OCI-LY1 (cell line): Measurements from ENCODE around the gene ABR.

Experiments
- H2AFZ ChIP-seq: fragments of 200-600 bp; sonication (generic), shearing (Covaris generic); 2 replicates; pipeline ENCODE4 v1.6.0; 2014; ENCODE audit warnings: antibody characterized with exemption, mild to moderate bottlenecking, low read length
- H3F3A ChIP-seq: fragments of 200-600 bp; sonication (generic), shearing (Covaris generic); 2 replicates; pipeline ENCODE4 v1.6.0; 2014; ENCODE audit warnings: mild to moderate bottlenecking, antibody characterized with exemption, low read length, moderate library complexity; ENCODE audit not compliant: insufficient read depth
- H3K27ac ChIP-seq: fragments of 200-600 bp; sonication (generic); 2 replicates; pipeline ENCODE4 v1.5.1; 2014; ENCODE audit warnings: low read length, mixed run types, mild to moderate bottlenecking, low read depth; ENCODE audit not compliant: poor library complexity, severe bottlenecking
- H3K27me3 ChIP-seq: fragments of 200-600 bp; sonication (generic); 2 replicates; pipeline ENCODE4 v1.6.0; 2014; ENCODE audit warnings: antibody characterized with exemption, mild to moderate bottlenecking, low read length, moderate library complexity; ENCODE audit not compliant: insufficient read depth
- H3K36me3 ChIP-seq: fragments of 200-600 bp; sonication (generic); 2 replicates; pipeline ENCODE4 v1.6.1; 2014; ENCODE audit warnings: mild to moderate bottlenecking, antibody characterized with exemption, low read length, moderate library complexity, mixed read lengths; ENCODE audit not compliant: insufficient read depth
- H3K4me1 ChIP-seq: fragments of 200-600 bp; sonication (generic); 2 replicates; pipeline ENCODE4 v1.5.1; 2014; ENCODE audit warnings: mild to moderate bottlenecking, low read length, moderate library complexity; ENCODE audit not compliant: insufficient read depth, severe bottlenecking
- H3K4me2 ChIP-seq: fragments of 200-600 bp; sonication (generic), shearing (Covaris generic); 2 replicates; pipeline ENCODE4 v1.6.1; 2014; ENCODE audit warnings: low read length
- H3K4me3 ChIP-seq: fragments of 200-600 bp; sonication (generic); 2 replicates; pipeline ENCODE4 v1.5.1; 2014; ENCODE audit warnings: low read length, low read depth, mild to moderate bottlenecking, mixed read lengths; ENCODE audit not compliant: poor library complexity, severe bottlenecking
- H3K79me2 ChIP-seq: fragments of 200-600 bp; shearing (Covaris generic); 2 replicates; pipeline ENCODE4 v1.6.1; 2016; ENCODE audit warnings: mixed run types, low read length, mixed read lengths; ENCODE audit not compliant: insufficient read depth
- H3K9ac ChIP-seq: fragments of 200-600 bp; sonication (generic), shearing (Covaris generic); 2 replicates; pipeline ENCODE4 v1.6.1; 2014; ENCODE audit warnings: mild to moderate bottlenecking, low read length, mixed read lengths
- H3K9me2 ChIP-seq: fragments of 200-600 bp; sonication (generic), shearing (Covaris generic); 2 replicates; pipeline ENCODE4 v1.6.1; 2014; ENCODE audit warnings: low read depth, mild to moderate bottlenecking, low read length, mixed read lengths
- H3K9me3 ChIP-seq: fragments of 200-600 bp; shearing (Covaris generic); 2 replicates; pipeline ENCODE4 v1.6.1; 2014; ENCODE audit warnings: low read length, mixed read lengths
- H4K20me1 ChIP-seq: fragments of 200-600 bp; sonication (generic), shearing (Covaris generic); 2 replicates; pipeline ENCODE4 v1.6.0; 2016; ENCODE audit warnings: mild to moderate bottlenecking, low read length; ENCODE audit not compliant: insufficient read depth
- EZH2 ChIP-seq: fragments of 200-600 bp; sonication (generic), shearing (Covaris generic); IDR thresholded peaks from 2 replicates; pipeline ENCODE4 v1.8.0; 2017; ENCODE audit warnings: borderline replicate concordance, mixed run types, mild to moderate bottlenecking, antibody characterized with exemption, low read length, moderate library complexity, mixed read lengths
- TF ChIP-seq, protein P1 (sequence below): fragments of 200-600 bp; sonication (generic), shearing (Covaris generic); IDR thresholded peaks from 2 replicates; pipeline ENCODE4 v1.5.1; 2017; ENCODE audit warnings: mild to moderate bottlenecking, antibody characterized with exemption, low read length, moderate library complexity, mixed read lengths

The ABR gene

DNA sequence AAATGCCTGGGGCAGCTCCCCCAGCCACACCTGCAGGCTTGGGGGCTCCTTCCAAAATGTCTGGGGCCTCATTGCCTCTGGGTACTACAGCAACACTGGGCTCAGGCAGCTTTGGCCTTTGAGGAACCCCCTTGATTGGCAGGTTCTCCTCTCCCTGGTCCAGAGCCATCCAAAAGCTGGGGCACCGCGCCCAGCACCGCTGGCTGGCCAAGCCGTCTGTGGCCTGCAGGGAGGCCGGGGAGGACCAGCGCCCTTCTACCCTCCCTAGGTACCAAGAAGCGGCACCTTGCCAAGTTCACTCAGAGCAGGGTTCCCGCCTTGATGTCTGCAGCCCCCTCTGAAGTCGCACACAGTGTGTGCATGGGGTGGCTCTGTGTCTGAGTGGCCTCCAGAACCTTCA is 152.7 kb downstream of the ABR start:
- Histone ChIP-seq H3K4me2 (no peak overlapping the region), H3K4me3 (no peak overlapping the region), H3K27ac (no peak overlapping the region), H3K4me1 (no peaks in the 10 kb centered on the region), H3K27me3 (no peaks in the 10 kb centered on the region), H3K36me3 (no peaks in the 10 kb centered on the region), H3F3A (no peaks in the 10 kb centered on the region), H3K9ac (no peak overlapping the region), H3K9me2 (no peaks in the 10 kb centered on the region), H3K79me2 (no peaks in the 10 kb centered on the region), H2AFZ (no peak overlapping the region), H3K9me3 (no peaks in the 10 kb centered on the region), H4K20me1 (no peaks in the 10 kb centered on the region)
- TF ChIP-seq, protein P1, sequence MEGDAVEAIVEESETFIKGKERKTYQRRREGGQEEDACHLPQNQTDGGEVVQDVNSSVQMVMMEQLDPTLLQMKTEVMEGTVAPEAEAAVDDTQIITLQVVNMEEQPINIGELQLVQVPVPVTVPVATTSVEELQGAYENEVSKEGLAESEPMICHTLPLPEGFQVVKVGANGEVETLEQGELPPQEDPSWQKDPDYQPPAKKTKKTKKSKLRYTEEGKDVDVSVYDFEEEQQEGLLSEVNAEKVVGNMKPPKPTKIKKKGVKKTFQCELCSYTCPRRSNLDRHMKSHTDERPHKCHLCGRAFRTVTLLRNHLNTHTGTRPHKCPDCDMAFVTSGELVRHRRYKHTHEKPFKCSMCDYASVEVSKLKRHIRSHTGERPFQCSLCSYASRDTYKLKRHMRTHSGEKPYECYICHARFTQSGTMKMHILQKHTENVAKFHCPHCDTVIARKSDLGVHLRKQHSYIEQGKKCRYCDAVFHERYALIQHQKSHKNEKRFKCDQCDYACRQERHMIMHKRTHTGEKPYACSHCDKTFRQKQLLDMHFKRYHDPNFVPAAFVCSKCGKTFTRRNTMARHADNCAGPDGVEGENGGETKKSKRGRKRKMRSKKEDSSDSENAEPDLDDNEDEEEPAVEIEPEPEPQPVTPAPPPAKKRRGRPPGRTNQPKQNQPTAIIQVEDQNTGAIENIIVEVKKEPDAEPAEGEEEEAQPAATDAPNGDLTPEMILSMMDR, result no peak
- TF ChIP-seq EZH2, result no peak

DNA sequence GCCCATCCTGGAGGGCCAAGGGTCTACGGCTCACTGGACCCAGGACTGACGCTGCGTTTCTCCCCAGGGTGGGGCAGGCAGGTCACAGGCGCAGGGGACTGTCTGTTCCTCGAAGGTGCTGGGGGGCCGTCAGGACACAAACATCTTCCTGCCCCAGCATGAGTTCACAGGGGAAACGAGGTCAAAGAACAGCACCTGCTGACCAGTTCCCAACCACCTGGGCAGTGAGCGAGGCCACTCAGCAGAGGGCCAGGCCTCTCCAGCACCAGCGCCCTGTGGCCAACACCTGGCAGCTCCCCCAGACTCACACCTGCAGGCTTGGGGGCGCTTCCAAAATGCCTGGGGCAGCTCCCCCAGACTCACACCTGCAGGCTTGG is 153.2 kb downstream of the ABR start:
- Histone ChIP-seq H3K9me2 (no peaks in the 10 kb centered on the region), H3K79me2 (no peaks in the 10 kb centered on the region), H3K4me2 (no peak overlapping the region), H3K9me3 (no peaks in the 10 kb centered on the region), H3K27ac (no peak overlapping the region), H3K9ac (no peak overlapping the region), H4K20me1 (no peaks in the 10 kb centered on the region), H2AFZ (no peak overlapping the region), H3K27me3 (no peaks in the 10 kb centered on the region), H3K36me3 (no peaks in the 10 kb centered on the region), H3K4me1 (no peaks in the 10 kb centered on the region), H3K4me3 (no peak overlapping the region), H3F3A (no peaks in the 10 kb centered on the region)
- no peak for TF ChIP-seq EZH2
- TF ChIP-seq, protein P1, result no peak

DNA sequence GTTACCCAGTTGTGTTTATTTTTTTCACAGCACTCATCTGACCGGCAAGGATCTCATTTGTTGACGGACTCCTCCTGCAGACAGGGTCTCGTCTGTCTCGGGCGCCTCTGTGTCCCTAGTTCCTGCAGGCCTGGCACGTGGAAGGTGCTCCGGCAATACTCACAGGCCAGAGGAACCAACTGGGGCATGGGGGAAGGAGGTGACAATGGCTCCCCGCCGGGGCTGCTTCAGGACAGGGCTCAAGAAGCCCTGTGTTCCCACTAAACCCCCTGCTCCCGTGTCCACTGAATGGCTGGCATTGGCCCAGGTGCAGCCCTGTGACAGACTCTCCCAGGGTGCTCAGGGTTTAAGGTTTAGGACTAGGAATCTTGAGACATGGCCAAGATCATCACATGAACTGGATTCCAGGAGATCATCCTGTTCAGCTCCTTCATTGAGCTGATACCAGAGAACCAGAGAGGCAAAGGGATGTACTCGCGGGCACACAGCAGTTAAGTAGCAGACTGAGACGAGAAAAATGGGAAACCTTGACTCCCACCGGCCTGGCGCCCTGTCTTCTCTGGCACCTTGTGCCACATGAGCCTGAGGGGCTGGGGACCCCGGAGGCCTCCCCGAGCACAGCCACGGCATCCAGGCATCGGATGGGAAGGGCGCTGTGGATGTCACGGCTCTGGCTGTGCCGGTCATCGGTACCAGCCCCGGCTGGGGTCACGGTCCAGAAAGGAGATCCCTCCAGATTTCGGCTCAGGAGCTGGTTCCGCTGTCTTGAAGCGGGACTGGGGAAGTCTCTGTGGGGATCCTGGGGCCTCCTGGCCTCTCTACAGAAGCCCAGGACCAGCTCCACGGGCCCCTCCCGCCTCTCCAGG is 153.8 kb downstream of the ABR start:
- Histone ChIP-seq H3F3A (no peaks in the 10 kb centered on the region), H3K27me3 (no peaks in the 10 kb centered on the region), H3K27ac (no peak overlapping the region), H2AFZ (no peak overlapping the region), H3K9me3 (no peaks in the 10 kb centered on the region), H3K9me2 (no peaks in the 10 kb centered on the region), H3K9ac (no peak overlapping the region), H3K36me3 (no peaks in the 10 kb centered on the region), H3K79me2 (no peaks in the 10 kb centered on the region), H3K4me3 (no peak overlapping the region), H3K4me1 (no peaks in the 10 kb centered on the region), H4K20me1 (no peaks in the 10 kb centered on the region), H3K4me2 (no peak overlapping the region)
- no peak for TF ChIP-seq EZH2
- TF ChIP-seq, protein P1, result no peak
